HG03558 (cell line): ENCODE results near the gene MRPL38.
"Not testable (repeated sequence)": the region's sequence is repeated elsewhere in the genome, so short reads cannot be mapped to it uniquely, and the experiment has no call there.

Experiments used
- ATAC-seq: cut with Tn5 transposase; IDR thresholded peaks from one replicate; pipeline ENCODE4 v1.9.1; 2021; ENCODE audit warnings: moderate number of reproducible peaks; ENCODE audit not compliant: unreplicated experiment; ENCODE audit errors: extremely low read depth

Gene MRPL38

GRCh38 chr17:75877752-75878173 is 26.9 kb downstream of the MRPL38 start:
- no peak for ATAC-seq

DNA sequence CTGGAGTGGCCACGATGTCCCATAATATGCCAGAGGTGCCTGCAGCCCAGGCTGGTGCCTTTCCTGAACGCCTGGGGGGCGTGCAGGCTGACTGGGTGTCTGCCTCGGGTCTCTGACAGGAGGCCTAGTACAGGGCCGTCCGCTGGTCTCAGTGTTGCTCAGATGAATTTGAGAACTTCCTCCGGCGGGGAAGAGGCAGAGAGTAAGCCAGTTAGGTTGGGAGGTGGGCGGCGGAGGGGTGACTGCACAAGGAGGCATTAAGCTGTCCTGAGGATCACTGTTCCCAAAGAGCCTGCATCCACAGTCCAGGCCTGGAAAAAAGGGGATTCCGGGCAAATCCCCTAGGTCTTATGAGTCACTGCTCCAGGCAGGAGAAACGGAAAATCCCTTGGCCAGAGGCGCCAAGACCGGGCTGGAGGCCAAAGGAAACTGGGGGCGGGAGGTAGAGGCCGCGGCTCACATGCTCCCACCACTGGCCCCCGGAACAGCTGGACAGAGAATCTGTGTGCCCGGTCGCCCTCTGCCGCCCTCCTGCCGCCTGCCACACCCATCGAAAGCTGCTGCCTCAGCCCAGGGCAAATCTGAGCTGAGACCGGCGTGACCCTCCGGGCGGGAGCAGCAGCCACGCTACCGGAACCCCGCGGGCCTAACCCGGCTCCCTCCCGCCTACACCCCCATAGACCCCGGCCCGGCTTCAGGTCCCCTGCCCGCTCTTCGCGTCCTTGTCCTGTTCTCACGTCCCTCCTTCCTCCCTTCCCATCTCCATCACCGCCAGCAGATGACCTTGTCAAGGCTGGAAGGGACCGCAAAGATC is 27.5 kb downstream of the MRPL38 start:
- ATAC-seq: no peak

DNA sequence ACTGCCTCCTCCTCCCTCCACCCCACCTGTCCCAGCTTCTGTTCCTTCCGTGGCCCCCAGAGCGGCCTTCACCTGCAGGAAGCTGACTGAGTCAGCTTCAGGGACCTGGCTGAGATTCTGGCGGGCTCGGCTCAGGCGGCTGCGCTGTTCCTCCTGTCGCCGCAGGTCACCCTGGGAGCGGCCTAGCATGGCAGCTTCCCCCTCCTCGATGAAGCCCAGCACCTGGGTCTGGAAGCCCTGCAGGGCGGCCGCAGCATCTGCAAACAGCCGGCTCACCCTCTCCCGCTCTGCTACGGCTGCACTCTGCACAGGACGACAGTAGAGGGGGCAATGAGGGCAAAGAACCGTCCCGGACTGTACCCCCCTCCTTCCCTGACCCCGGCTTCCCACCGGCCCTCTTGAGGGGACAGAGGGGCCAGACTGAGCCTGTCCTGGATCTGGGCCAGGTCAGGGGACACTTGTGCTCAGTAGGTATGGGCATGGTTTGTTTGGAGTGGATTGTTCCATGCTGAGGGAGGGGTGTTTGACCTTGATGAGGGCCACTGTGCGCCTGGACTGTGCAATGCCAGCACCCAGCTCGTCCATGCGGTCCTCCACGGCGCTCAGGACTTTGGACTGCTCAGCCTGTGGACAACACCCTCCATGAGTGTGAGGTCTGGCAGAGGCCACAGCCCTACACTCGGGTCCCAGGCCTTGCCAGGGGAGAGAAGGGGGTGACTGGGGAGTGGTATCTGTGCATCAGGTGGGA is 28.3 kb downstream of the MRPL38 start:
- no peak for ATAC-seq

DNA sequence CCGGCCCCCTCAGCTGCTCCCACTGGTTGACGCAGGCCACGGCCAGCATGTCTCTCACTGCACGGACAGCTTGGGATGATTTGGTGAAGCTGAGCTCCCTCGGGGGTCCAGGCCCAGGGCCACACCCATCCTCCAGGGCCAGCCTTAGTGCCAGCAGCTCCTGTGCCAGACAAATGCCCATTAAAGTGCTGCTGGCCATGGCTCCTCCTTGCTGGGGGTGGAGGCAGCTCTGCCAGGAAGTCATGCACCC is 28.8 kb downstream of the MRPL38 start:
- no peak for ATAC-seq

DNA sequence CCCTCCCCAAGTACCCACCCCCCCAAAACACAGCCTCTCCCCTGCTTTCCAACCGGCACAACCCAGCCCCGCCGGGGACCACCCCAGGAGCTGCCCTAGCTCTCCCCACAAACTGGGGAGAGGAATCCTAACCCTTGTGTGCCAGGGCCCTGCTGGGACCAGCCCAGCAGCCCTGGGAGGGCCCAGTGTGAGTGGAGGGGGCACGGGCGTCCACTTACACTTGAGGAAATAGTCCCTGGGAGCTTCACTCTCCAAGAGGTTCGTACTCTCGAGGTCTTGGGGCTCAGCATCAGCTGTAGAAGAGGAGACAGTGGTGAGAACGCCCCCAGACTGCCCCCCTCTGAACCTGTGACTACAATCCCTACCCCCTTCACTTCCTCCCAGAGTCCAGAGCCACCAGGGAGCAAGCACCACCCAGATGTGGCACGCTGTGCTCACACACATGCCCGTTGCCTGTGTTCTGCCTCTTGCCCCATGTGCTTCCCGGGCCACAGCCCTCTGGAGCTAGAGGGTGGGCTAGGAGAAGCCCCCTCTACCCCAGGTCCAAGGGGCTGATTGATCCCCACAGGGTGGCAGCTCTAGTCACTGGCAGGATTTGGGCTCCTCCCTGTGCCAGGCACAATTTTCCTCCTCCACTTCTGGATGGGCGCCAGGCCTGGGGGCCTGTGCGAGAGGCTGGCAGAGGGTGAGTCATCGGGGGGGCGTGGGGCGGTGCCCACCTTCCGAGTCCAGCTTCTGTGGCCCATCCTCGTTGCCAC is 29.3 kb downstream of the MRPL38 start:
- ATAC-seq: no peak

DNA sequence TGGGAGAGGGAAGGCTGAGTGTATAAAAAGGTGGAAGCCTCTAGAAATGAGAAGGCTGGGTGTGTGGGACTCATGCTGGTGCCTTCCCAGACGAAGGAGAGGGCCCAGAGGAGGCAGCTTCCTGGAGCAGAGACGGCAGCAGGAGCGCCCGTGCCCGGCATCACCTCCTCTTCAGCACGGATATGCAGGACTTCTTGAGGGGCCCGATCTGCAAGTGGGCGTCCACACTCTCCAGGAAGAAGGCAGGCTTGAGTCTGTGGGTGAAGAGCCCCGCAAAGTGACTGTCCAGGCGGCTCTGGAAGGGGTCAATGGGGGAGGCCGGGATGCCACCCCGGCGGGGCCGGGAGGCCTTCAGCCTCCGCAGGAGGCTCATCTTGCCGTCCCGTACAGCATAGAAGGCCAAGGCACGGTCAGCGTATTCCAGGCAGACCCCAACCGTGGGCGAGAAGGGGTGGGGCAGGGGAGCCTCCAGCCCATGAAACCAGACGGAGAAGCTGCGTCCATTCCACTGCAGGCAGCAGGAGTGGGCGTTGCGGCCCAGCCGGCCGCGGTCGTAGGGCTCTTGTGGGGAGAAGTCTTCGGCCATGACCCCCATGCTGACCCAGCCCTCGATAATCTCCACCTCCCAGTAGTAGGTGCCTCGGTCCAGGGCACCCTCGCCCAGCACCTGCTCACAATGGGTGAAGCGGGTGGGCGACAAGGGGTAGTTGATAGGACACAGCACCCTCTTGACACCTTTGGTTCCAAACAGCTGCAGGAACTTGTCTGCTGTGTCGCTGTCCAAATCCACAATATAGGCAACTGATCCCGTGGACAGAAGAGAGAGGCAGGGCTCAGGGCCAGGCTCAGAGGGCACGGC is 30.1 kb downstream of the MRPL38 start:
- no peak for ATAC-seq

GRCh38 chr17:75873587-75874322 is 30.9 kb downstream of the MRPL38 start:
- ATAC-seq: no peak

- no peak for ATAC-seq
Measured at GRCh38 chr17:75872434-75873351, 32.0 kb downstream of the MRPL38 start.

GRCh38 chr17:75870228-75870627 is 34.5 kb downstream of the MRPL38 start:
- not testable (repeated sequence) for ATAC-seq

GRCh38 chr17:75869282-75870141 is 35.2 kb downstream of the MRPL38 start:
- ATAC-seq: no peak

- ATAC-seq: not testable (repeated sequence)
Measured at GRCh38 chr17:75868730-75869281, 35.9 kb downstream of the MRPL38 start.

DNA sequence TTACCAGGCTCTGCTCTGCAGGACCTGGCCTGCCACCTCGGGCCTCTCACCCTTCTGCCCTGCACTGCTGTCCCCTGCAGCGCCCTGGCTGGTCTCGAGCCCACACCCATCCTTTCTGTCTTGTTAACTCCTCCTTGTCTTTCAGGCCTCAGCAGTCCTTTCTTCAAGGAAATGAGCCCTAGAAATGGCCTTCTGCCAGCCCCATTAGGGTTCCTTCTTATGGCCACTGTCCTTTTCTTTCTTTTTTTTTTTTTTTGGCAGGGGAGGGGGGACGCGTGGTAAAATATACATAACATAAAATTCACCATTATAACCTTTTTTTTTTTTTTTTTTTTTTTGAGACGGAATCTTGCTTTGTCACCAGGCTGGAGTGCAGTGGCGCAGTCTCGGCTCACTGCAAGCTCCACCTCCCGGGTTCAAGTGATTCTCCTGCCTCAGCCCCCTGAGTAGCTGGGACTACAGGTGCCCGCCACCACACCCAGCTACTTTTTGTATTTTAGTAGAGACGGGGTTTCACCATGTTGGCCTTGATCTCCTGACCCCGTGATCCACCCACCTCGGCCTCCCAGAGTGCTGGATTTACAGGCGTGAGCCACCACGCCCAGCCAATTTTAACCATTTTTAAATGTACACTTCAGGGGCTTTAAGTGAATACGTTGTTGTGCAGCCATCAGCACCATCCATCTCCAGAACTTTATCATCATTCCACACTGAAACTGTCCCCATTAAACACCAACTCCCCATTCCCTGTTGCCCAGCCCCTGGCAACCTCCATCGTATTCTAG is 39.1 kb downstream of the MRPL38 start:
- ATAC-seq: not testable (repeated sequence)

DNA sequence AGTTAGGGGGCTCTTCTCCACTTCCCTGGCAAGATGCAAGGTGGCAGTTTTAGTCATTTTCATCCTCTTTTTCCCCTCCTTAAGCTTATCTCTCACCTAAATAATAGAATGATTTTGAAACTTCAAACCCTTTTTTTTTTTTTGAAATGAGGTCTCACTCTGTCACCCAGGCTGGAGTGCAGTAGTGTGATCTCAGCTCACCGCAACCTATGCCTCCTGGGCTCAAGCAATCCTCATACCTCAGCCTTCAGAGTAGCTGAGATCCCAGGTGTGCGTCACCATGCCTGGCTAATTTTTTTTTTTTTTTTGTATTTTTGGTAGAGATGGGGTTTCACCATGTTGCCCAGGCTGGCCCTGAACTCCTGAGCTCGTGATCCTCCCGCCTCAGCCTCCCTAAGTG is 39.8 kb downstream of the MRPL38 start:
- ATAC-seq: not testable (repeated sequence)

GRCh38 chr17:75864448-75864871 is 40.2 kb downstream of the MRPL38 start:
- no peak for ATAC-seq

DNA sequence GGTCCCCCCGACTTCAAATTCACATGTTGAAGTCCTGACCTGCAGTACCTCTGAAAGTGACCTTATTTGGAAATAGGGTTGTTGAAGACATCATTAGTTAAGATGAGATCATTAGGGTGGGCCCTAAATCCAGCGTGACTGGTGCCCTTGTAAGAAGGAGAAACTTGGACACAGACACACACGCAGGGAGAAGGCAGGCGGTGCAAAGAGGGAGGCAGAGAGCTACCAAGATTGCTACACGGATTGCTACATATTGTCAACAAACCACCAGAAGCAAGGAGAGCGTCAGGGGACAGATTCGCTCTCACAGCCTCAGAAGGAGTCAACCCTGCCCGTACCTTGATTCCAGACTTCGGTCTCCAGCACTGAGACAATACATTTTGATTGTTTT is 42.8 kb downstream of the MRPL38 start:
- ATAC-seq: no peak

- not testable (repeated sequence) for ATAC-seq
Measured at GRCh38 chr17:75859358-75859757, 45.3 kb downstream of the MRPL38 start.
